ENCODE results near the gene MILR1. TPM values are rescaled to one million over a fixed set of nuclear protein-coding genes. Genes with fewer than 3 reads are reported as not detected.
A peak's percentile ranks its signal among the peaks of the same experiment; 100 is the strongest.

MILR1 gene
- polyA plus RNA-seq, 2 of the 4 experiments (the other 2 are of a cell fraction): 2.3 to 12.2 TPM

DNA sequence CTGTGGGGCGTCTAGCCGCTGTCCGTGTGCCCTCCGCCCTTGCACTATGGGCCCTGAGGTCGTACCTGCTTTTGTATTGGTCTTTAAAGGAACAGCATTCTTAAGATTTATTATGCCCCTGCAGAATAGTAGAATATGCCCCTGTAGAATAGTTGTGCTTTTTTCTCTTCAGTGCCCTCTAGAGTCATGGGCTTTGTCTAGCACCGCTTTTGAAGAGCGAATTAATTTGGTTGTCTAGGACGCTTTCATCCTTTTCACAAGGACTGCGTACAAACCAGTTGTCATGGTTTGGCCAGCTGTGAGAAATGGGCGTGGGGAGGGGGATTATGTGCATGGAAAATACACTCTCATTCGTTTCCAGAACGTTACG is 58.5 kb downstream of the MILR1 start:
- FAIRE-seq: no peak
- CTCF ChIA-PET: interaction anchor here (0.6 to 4.9 kb wide), 18 partner anchors 9 to 201 kb away, joined by 3 to 42 read pairs (median 4); partner anchors contain the start of gene POLG2
- peak overlapping the region; percentile 96 to 97 for H3K27ac ChIP-seq

DNA sequence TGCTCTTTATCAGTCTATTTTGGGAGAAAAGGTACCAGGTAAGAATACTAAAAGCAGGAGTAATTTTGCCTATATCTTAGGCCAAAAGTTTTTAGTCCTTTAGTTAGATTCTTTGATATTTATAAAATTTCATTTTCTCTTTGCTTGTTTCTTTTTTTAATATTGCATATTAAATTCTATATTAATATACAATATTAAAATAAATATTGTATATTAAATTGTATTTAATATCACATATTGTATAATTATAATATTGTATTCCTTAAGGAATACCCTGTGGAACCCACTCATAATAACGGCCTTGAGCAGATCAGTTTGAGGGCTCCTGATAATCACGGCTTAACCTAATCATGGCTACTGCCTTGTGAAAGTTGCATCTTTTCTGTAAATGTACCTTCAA is 59.8 kb downstream of the MILR1 start:
- H3K4me3 ChIP-seq: peak overlapping the region; percentile 91
- CTCF ChIA-PET: interaction anchor here (0.9 to 1.7 kb wide), 3 partner anchors 12 to 592 kb away, joined by 3 to 6 read pairs (median 3); partner anchors contain the start of gene POLG2
- H3K4me1 ChIP-seq: peaks cover 22% of the 10 kb centered on the region
- peak overlapping the region; percentile 94 for H3K4me2 ChIP-seq
- DNase-seq (ENCODE audit: low read depth in 1 of 2, low spot score in 1 of 2) (no peak), ATAC-seq (no peak), FAIRE-seq (no peak)
- 91% methylated on average over 2 of the region's 2 CpGs for WGBS (ENCODE audit: missing lambda C conversion rate)
- no peaks in the 10 kb centered on the region for H3K9me3 ChIP-seq
- no peak overlapping the region for H3K27ac ChIP-seq
- TF ChIP-seq RAD21 (conservative IDR thresholded peaks at IDR 0.05 in 1 of 2, IDR thresholded peaks at IDR 0.05 in 1 of 2): no peak
- no peak for TF ChIP-seq TP53 (CRISPR knock-in tag; IDR thresholded peaks at IDR 0.05)
- no peak for TF ChIP-seq SREBF2 (IDR thresholded peaks at IDR 0.05)
- no peak for TF ChIP-seq EP300 (IDR thresholded peaks at IDR 0.05)
- TF ChIP-seq, protein P1, sequence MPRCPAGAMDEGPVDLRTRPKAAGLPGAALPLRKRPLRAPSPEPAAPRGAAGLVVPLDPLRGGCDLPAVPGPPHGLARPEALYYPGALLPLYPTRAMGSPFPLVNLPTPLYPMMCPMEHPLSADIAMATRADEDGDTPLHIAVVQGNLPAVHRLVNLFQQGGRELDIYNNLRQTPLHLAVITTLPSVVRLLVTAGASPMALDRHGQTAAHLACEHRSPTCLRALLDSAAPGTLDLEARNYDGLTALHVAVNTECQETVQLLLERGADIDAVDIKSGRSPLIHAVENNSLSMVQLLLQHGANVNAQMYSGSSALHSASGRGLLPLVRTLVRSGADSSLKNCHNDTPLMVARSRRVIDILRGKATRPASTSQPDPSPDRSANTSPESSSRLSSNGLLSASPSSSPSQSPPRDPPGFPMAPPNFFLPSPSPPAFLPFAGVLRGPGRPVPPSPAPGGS (IDR thresholded peaks at IDR 0.05): no peak
- TF ChIP-seq JUNB (IDR thresholded peaks at IDR 0.05): no peak
- no peak for TF ChIP-seq CBX2 (IDR thresholded peaks at IDR 0.05; ENCODE audit: borderline replicate concordance, low read depth)
- TF ChIP-seq CEBPB (IDR thresholded peaks at IDR 0.05): no peak
- TF ChIP-seq JUN (IDR thresholded peaks at IDR 0.05): no peak
- POLR2A ChIA-PET: no interaction called here

More for the DNA sequence above, 58.5 kb downstream of the MILR1 start:
- TF ChIP-seq RAD21 (conservative IDR thresholded peaks at IDR 0.05 in 1 of 2, IDR thresholded peaks at IDR 0.05 in 1 of 2) (0 out of 5 replicates have a peak, but pooled peaks have one; percentile 14 to 23), SMC3 (IDR thresholded peaks at IDR 0.05) (peak; percentile 37; the same call in 1 of the 3 replicates), ESRRA (IDR thresholded peaks at IDR 0.05; ENCODE audit: borderline replicate concordance, low read length) (no peak)
- TF ChIP-seq, protein P2, sequence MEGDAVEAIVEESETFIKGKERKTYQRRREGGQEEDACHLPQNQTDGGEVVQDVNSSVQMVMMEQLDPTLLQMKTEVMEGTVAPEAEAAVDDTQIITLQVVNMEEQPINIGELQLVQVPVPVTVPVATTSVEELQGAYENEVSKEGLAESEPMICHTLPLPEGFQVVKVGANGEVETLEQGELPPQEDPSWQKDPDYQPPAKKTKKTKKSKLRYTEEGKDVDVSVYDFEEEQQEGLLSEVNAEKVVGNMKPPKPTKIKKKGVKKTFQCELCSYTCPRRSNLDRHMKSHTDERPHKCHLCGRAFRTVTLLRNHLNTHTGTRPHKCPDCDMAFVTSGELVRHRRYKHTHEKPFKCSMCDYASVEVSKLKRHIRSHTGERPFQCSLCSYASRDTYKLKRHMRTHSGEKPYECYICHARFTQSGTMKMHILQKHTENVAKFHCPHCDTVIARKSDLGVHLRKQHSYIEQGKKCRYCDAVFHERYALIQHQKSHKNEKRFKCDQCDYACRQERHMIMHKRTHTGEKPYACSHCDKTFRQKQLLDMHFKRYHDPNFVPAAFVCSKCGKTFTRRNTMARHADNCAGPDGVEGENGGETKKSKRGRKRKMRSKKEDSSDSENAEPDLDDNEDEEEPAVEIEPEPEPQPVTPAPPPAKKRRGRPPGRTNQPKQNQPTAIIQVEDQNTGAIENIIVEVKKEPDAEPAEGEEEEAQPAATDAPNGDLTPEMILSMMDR (IDR thresholded peaks at IDR 0.05): peak; percentile 57
- TF ChIP-seq, protein P3, sequence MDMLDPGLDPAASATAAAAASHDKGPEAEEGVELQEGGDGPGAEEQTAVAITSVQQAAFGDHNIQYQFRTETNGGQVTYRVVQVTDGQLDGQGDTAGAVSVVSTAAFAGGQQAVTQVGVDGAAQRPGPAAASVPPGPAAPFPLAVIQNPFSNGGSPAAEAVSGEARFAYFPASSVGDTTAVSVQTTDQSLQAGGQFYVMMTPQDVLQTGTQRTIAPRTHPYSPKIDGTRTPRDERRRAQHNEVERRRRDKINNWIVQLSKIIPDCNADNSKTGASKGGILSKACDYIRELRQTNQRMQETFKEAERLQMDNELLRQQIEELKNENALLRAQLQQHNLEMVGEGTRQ (IDR thresholded peaks at IDR 0.05): no peak
- Histone ChIP-seq H3K4me3 (peak overlapping the region; percentile 91), H3K4me2 (peak overlapping the region; percentile 94), H3K9me3 (no peaks in the 10 kb centered on the region), H3K4me1 (peaks cover 35% of the 10 kb centered on the region)
- POLR2A ChIA-PET: interaction anchor here (0.9 to 4.2 kb wide), 13 partner anchors 10 to 362 kb away, joined by 3 to 132 read pairs (median 8); partner anchors contain the start of genes POLG2 and SMURF2
- ATAC-seq (peak; percentile 26 to 51), DNase-seq (ENCODE audit: low read depth in 1 of 2, low spot score in 1 of 2) (peak; percentile 67 to 76)
- WGBS (ENCODE audit: missing lambda C conversion rate): 3% methylated on average over 13 of the region's 13 CpGs

DNA sequence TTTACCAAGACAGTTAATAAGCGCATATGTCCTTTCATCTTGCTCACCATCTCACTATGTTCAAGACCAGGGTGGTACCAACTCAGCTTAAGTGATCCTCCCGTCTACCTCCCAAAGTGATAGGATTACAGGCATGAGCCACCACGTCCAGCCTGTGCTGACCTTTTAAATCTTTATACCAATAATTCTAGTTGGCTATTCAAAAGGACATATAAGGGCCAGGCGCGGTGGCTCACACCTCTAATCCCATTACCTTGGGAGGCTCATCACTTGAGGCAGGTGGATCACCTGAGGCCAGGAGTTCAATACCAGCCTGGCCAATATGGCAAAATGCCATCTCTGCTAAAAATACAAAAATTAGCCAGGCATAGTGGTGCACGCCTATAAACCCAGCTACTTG is 60.3 kb downstream of the MILR1 start:
- DNase-seq (ENCODE audit: low read depth in 1 of 2, low spot score in 1 of 2) (no peak), ATAC-seq (no peak), FAIRE-seq (no peak)
- no peak overlapping the region for H3K4me3 ChIP-seq
- H3K4me2 ChIP-seq: peak overlapping the region; percentile 94
- no peak overlapping the region for H3K27ac ChIP-seq
- WGBS (ENCODE audit: missing lambda C conversion rate): 94% methylated on average over 6 of the region's 6 CpGs
- peaks cover 17% of the 10 kb centered on the region for H3K4me1 ChIP-seq
- ChIA-PET CTCF (interaction anchor here (0.6 to 1.7 kb wide), 5 partner anchors 12 to 592 kb away, joined by 3 to 6 read pairs (median 4); partner anchors contain the start of gene POLG2), POLR2A (no interaction called here)
- no peaks in the 10 kb centered on the region for H3K9me3 ChIP-seq
- TF ChIP-seq POLR2AphosphoS2 (conservative IDR thresholded peaks at IDR 0.05; ENCODE audit: low read length) (no peak), RNF2 (IDR thresholded peaks at IDR 0.05; ENCODE audit: borderline replicate concordance, low read depth) (no peak), GATA3 (IDR thresholded peaks at IDR 0.05; ENCODE audit: borderline replicate concordance) (no peak), JUNB (IDR thresholded peaks at IDR 0.05) (no peak), TFCP2L1 (CRISPR knock-in tag; IDR thresholded peaks at IDR 0.05) (no peak), KDM1A (IDR thresholded peaks at IDR 0.05; ENCODE audit: low read depth) (no peak), HEYL (CRISPR knock-in tag; IDR thresholded peaks at IDR 0.05) (no peak), RAD21 (conservative IDR thresholded peaks at IDR 0.05 in 1 of 2, IDR thresholded peaks at IDR 0.05 in 1 of 2) (no peak)
- TF ChIP-seq, protein P4, sequence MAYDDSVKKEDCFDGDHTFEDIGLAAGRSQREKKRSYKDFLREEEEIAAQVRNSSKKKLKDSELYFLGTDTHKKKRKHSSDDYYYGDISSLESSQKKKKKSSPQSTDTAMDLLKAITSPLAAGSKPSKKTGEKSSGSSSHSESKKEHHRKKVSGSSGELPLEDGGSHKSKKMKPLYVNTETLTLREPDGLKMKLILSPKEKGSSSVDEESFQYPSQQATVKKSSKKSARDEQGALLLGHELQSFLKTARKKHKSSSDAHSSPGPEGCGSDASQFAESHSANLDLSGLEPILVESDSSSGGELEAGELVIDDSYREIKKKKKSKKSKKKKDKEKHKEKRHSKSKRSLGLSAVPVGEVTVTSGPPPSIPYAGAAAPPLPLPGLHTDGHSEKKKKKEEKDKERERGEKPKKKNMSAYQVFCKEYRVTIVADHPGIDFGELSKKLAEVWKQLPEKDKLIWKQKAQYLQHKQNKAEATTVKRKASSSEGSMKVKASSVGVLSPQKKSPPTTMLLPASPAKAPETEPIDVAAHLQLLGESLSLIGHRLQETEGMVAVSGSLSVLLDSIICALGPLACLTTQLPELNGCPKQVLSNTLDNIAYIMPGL (CRISPR knock-in tag; IDR thresholded peaks at IDR 0.05; ENCODE audit: borderline replicate concordance): no peak
- TF ChIP-seq, protein P5, sequence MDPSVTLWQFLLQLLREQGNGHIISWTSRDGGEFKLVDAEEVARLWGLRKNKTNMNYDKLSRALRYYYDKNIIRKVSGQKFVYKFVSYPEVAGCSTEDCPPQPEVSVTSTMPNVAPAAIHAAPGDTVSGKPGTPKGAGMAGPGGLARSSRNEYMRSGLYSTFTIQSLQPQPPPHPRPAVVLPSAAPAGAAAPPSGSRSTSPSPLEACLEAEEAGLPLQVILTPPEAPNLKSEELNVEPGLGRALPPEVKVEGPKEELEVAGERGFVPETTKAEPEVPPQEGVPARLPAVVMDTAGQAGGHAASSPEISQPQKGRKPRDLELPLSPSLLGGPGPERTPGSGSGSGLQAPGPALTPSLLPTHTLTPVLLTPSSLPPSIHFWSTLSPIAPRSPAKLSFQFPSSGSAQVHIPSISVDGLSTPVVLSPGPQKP (IDR thresholded peaks at IDR 0.05; ENCODE audit: low read depth, low read length): no peak
- TF ChIP-seq, protein P6, sequence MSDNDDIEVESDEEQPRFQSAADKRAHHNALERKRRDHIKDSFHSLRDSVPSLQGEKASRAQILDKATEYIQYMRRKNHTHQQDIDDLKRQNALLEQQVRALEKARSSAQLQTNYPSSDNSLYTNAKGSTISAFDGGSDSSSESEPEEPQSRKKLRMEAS (IDR thresholded peaks at IDR 0.05): no peak
- TF ChIP-seq, protein P7, sequence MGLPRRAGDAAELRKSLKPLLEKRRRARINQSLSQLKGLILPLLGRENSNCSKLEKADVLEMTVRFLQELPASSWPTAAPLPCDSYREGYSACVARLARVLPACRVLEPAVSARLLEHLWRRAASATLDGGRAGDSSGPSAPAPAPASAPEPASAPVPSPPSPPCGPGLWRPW (IDR thresholded peaks at IDR 0.05): no peak
- TF ChIP-seq, protein P2 (IDR thresholded peaks at IDR 0.05): no peak

All from A549 (cell line).